HG03175 (cell line): Measurements from ENCODE around the gene OR6K2.
"Not testable (repeated sequence)": the region's sequence is repeated elsewhere in the genome, so short reads cannot be mapped to it uniquely, and the experiment has no call there.

Experiments
- ATAC-seq: cut with Tn5 transposase; IDR thresholded peaks from one replicate; pipeline ENCODE4 v1.9.1; 2021; ENCODE audit warnings: mild to moderate bottlenecking, moderate library complexity; ENCODE audit not compliant: unreplicated experiment

The OR6K2 gene

DNA sequence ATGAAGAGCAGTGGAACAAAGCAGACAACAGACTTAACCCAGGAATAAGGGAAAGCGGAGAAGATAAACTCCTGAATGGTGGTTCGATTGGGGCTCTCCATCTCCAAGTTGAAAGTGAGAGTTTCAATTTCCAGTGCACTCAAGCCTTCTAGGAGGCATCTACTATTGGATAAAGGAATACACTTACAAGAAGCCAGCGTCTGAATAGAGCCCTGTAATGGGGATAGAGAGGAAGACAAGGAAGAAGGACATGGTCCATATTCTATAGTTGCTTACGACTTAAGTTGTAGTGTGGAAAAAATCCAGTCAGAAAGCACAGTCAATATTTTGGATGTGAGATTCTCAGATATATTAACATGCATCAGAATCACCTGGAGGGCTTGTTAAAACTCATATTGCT, at the start of gene OR6K2:
Gene OR6K2 (minus strand): TSS at position 101 of the 400 bp plus-strand sequence. CDS start 0 bp downstream, at position 101.
- no peak for ATAC-seq

- no peak for ATAC-seq
Measured at GRCh38 chr1:158735848-158736247, 35.4 kb upstream of the OR6K2 start.

GRCh38 chr1:158732524-158732923, 32.1 kb upstream of the OR6K2 start:
- no peak for ATAC-seq

DNA sequence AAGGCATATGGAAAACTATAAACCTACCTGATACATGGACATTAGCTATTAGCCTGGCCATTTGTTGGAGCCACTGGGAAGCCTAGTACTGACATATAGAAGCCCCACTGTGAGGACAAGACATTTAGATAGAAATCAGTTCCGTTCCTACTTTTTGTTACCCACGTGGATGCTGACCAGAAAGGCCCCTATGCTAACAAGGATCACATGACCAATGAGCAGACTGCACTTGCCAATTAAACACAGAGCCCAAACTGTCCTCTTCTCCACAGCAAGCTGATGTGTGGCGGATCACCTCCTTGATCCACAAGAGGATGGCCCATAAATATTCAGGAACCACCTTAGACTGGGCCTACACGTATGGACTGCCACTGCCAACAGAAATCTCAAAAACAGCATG, 31.3 kb upstream of the OR6K2 start:
- no peak for ATAC-seq

DNA sequence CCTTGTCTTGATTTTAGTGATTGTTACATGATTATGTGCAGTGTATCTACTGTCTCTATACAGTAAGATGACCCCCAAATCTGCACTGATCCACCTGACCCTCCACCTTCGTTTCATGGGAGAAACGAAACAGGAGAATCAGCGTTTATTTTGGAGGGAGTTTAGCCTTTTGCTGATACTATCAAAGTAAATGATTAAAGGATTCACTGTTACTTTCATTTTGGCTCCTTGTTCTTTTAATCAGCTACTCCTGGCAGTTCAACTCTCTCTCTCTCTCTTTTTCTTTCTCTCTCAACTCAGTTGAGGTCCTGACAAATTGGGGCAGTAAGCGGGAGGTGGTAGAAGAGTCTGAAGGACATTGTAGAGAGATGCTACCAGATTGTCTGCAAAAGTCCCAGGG, 30.0 kb upstream of the OR6K2 start:
- ATAC-seq = no peak

GRCh38 chr1:158728510-158729225, 28.2 kb upstream of the OR6K2 start:
- no peak for ATAC-seq

DNA sequence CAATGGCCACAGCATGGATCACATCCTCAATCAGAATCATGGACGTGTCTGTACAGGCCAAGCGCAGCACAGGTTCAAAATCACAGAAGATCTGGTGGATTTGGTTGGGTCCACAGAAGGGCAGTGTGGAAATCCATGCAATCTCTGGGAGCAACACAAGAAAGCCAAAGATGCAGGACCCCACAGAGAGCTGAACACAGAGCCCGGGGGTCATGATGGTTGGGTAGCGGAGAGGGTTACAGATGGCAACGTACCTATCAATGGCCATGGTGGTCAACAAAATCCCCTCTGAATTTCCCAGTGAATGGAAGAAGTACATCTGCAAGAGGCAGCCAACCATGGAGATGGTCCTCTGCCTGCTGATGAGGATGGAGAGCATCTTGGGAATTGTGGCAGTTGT, 24.0 kb upstream of the OR6K2 start:
- ATAC-seq = no peak

GRCh38 chr1:158720620-158721019, 20.2 kb upstream of the OR6K2 start, which contains the start of gene OR6K3:
OR6K3 (minus strand) TSS chr1:158720720; CDS start chr1:158718115, 2,605 bp downstream.
- no peak for ATAC-seq

DNA sequence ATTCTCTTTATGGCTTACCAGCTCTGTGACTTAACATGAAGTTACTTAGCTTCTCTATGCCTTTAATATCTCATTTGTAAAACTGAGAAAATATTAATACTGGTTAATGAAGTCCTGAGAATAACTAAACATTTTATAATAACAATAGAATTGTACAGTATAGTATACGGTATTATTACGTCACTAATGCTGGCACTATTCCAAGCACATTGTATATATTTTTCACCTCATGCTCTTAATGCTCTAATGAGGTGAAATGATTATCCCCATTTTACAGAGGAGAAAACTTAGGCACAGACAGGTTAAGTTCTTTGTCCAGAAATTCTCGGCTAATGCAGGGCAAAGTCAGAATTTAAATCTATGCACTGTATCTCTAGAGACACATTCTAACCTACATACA, 19.2 kb upstream of the OR6K2 start:
- ATAC-seq = no peak

DNA sequence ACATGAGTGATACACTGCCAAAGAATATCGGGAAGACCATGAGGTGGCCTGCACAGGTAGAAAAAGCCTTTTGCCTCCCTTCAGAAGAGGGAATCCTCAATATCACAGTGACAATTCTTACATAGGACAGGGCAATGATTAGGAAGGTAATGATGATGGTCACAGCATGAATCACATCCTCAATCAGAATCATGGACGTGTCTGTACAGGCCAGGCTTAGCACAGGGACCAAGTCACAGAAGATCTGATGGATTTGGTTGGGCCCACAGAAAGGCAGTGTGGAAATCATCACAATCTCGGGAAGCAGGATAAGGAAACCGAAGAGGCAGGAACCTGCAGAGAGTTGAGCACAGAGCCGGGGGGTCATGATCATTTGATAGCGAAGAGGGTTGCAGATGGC, 16.9 kb upstream of the OR6K2 start:
- ATAC-seq = no peak

GRCh38 chr1:158716335-158716734, 15.9 kb upstream of the OR6K2 start:
- no peak for ATAC-seq

DNA sequence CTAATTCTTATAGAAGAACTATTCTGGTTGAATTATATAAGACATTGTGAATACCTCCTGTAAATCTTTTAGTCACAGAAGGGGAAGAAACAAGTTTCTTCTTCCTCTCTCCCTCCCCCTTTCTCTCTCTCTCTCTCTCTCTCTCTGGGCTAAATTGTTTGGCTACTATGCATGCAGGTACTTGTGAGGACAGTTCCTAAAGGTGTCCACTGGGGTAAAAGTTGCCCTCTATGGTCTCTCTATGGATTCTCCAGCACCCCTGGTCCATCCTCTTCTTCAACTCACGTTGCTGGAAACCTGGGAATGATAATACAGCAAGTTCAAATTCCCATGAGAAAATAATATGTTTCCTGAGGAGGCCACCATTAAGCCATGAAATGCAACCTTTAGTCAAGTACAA, 14.3 kb upstream of the OR6K2 start:
- no peak for ATAC-seq

- no peak for ATAC-seq
Measured at GRCh38 chr1:158711098-158711497, 10.6 kb upstream of the OR6K2 start.

DNA sequence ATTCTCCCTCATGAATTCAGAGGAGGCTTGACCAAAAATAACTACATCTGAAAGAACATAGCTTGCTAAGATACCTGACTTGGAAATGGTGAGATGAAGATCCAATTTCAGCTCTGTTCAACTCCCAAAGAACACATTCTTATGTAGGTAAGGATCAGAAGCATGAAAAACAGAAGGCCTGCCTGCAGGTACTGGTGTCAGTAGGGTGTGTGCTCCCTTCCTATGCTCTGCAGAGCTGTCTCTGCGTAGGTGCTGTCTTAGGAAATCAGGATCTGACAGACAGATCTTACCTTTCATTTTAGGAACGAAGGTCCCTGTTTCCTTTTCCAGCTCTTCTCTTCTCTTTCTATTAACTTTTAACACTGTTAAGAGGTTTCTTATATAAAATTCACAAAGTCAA, 5.6 kb upstream of the OR6K2 start:
- ATAC-seq = no peak

GRCh38 chr1:158694596-158694995, 5.9 kb downstream of the OR6K2 start:
- no peak for ATAC-seq

GRCh38 chr1:158692356-158692755, 8.1 kb downstream of the OR6K2 start:
- ATAC-seq = no peak

- ATAC-seq = no peak
Measured at GRCh38 chr1:158691907-158692306, 8.5 kb downstream of the OR6K2 start.

DNA sequence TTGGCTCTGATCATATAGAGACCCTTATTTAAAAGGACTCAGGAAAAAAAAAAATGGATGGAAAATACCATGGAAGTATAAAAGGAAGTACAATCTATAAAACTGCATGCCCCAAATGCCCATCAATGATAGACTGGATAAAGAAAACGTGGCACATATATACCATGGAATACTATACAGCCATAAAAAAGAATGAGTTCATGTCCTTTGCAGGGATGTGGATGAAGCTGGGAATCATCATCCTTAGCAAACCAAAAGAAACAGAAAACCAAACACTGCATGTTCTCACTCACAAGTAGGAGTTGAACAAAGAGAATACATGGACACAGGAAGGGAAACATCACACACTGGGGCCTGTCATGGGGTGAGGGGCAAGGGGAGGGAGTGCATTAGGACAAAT, 9.3 kb downstream of the OR6K2 start:
- not testable (repeated sequence) for ATAC-seq

- no peak for ATAC-seq
Measured at GRCh38 chr1:158689875-158690274, 10.6 kb downstream of the OR6K2 start.

- no peak for ATAC-seq
Measured at GRCh38 chr1:158689110-158689509, 11.3 kb downstream of the OR6K2 start.

GRCh38 chr1:158688343-158688742, 12.1 kb downstream of the OR6K2 start:
- ATAC-seq = not testable (repeated sequence)

GRCh38 chr1:158687037-158687436, 13.4 kb downstream of the OR6K2 start:
- ATAC-seq = no peak
